Esophagus muscularis mucosa (tissue), 4 donors: ENCODE measurements around the gene PNMA1. TPM values are rescaled to one million over a fixed set of nuclear protein-coding genes. Genes with fewer than 3 reads are reported as not detected.

ENCODE experiments used
- DNase-seq: peaks from one replicate; pipeline ENCODE4 v3.0.0-alpha.2; 2017; ENCODE audit errors: extremely low spot score
- H3K27ac ChIP-seq, 4 donors: fragments of 200-600 bp; sonication (generic); replicated peaks in 1 of 4; 1 replicate in 3 of 4; 2 replicates in 1 of 4; pipeline ENCODE4 v1.5.1; 2016 to 2019; ENCODE audit warnings: mild to moderate bottlenecking in 1 of 4
- H3K27me3 ChIP-seq, 4 donors: fragments of 200-600 bp; sonication (generic); one replicate each; pipeline versions ENCODE4 v1.5.1 to v1.6.0; 2016 to 2019
- H3K36me3 ChIP-seq, 4 donors: fragments of 200-600 bp; sonication (generic); one replicate each; pipeline ENCODE4 v1.5.1; 2016 to 2019
- H3K4me1 ChIP-seq, 4 donors: fragments of 200-600 bp; sonication (generic); one replicate each; pipeline ENCODE4 v1.5.1; 2016 to 2019
- H3K4me3 ChIP-seq, 4 donors: fragments of 200-600 bp; sonication (generic); 1 replicate in 2 of 4; 2 replicates in 2 of 4; pipeline ENCODE4 v1.5.1; 2016 to 2019; ENCODE audit warnings: mild to moderate bottlenecking in 4 of 4, moderate library complexity in 1 of 4
- H3K9me3 ChIP-seq, 4 donors: fragments of 200-600 bp; sonication (generic); 1 replicate in 3 of 4; 2 replicates in 1 of 4; pipeline ENCODE4 v1.5.1; 2016 to 2019
- EP300 ChIP-seq: sonication (generic); formaldehyde crosslinking; IDR thresholded peaks from one replicate; pipeline ENCODE4 v1.6.1; 2017; ENCODE audit warnings: antibody characterized with exemption
- POLR2A ChIP-seq: fragments of 450-650 bp; IDR thresholded peaks from one replicate; pipeline ENCODE4 v1.6.1; 2017; ENCODE audit warnings: antibody characterized with exemption, moderate library complexity, mild to moderate bottlenecking, low read depth
- POLR2AphosphoS5 ChIP-seq, 2 donors: sonication (generic); formaldehyde crosslinking; IDR thresholded peaks; one replicate each; pipeline ENCODE4 v1.6.1; 2017; ENCODE audit warnings: antibody characterized with exemption in 2 of 2
- WGBS: methylation state at CpG from one replicate; pipeline ENCODE4 v1.1.5; 2018; 5-methylcytosine and 5-hydroxymethylcytosine counted together
- intact Hi-C: fragments of 100-400 bp; cut with DNase I; formaldehyde crosslinking; loops from one replicate; pipeline ENCODE4 v1.15.1; 2023
- total RNA-seq, 4 donors: library from RNA; depleted of rRNA; stranded (reverse); fragments of >200 nt; gene quantifications; one replicate each; pipeline versions ENCODE4 v1.1.0 to v1.2.1, GENCODE V29; 2016
- TF ChIP-seq, protein P1 (sequence below), 3 experiments: fragments of 200-600 bp in 2 of 3; fragments of 450-650 bp in 1 of 3; sonication (generic) in 2 of 3; IDR thresholded peaks; one replicate each; pipeline ENCODE4 v1.5.1; 2017 to 2019; ENCODE audit warnings: antibody characterized with exemption in 3 of 3, mild to moderate bottlenecking in 2 of 3, moderate library complexity in 1 of 3

PNMA1 gene
- total RNA-seq, 4 donors from 2014 or later: 34.8 to 74.2 (median 55.0) TPM

DNA sequence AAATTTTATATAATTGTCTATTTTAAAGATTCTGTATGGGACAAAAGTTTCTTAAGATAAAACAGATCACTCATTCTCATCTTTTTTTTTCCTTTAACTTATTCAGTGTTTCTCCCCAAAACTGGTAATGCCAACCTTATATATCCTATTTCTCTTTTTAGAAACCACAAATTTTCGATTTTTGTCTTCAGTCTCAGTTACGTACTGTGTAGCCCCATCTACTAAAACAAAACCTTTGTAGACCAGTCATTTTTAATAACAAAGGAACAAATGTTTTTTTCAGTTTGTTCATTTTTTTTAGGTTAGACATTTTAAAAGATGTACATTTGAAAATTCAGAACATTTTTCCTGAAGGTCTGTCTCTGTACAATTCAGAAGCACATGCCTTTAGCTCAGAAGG, 18.2 kb downstream of the PNMA1 start:
- no peaks in the 10 kb centered on the region for H3K4me1 ChIP-seq
- intact Hi-C loops: no loop called here
- WGBS: 93% methylated on average over 2 of the region's 2 CpGs
- no peaks in the 10 kb centered on the region for H3K9me3 ChIP-seq
- no peak overlapping the region for H3K4me3 ChIP-seq
- H3K36me3 ChIP-seq: peaks cover 0 to 54% (median 8%) of the 10 kb centered on the region in 4 donors
- no peaks in the 10 kb centered on the region for H3K27me3 ChIP-seq
- TF ChIP-seq, protein P1, sequence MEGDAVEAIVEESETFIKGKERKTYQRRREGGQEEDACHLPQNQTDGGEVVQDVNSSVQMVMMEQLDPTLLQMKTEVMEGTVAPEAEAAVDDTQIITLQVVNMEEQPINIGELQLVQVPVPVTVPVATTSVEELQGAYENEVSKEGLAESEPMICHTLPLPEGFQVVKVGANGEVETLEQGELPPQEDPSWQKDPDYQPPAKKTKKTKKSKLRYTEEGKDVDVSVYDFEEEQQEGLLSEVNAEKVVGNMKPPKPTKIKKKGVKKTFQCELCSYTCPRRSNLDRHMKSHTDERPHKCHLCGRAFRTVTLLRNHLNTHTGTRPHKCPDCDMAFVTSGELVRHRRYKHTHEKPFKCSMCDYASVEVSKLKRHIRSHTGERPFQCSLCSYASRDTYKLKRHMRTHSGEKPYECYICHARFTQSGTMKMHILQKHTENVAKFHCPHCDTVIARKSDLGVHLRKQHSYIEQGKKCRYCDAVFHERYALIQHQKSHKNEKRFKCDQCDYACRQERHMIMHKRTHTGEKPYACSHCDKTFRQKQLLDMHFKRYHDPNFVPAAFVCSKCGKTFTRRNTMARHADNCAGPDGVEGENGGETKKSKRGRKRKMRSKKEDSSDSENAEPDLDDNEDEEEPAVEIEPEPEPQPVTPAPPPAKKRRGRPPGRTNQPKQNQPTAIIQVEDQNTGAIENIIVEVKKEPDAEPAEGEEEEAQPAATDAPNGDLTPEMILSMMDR (IDR thresholded peaks at IDR 0.05): no peak
- no peak for TF ChIP-seq EP300
- no peak for DNase-seq
- no peak overlapping the region for H3K27ac ChIP-seq

GRCh38 chr14:73695082-73695481, 19.1 kb downstream of the PNMA1 start:
- H3K27me3 ChIP-seq: no peaks in the 10 kb centered on the region
- peaks cover 0 to 63% (median 12%) of the 10 kb centered on the region in 4 donors for H3K36me3 ChIP-seq
- no peak overlapping the region for H3K27ac ChIP-seq
- H3K4me3 ChIP-seq: no peak overlapping the region
- 100% methylated on average over 2 of the region's 2 CpGs for whole genome bisulfite sequencing
- no peak for TF ChIP-seq EP300
- TF ChIP-seq POLR2A: no peak
- TF ChIP-seq, protein P1 (IDR thresholded peaks at IDR 0.05): no peak
- TF ChIP-seq POLR2AphosphoS5 (IDR thresholded peaks at IDR 0.05): no peak
- no peaks in the 10 kb centered on the region for H3K4me1 ChIP-seq
- no peaks in the 10 kb centered on the region for H3K9me3 ChIP-seq
- intact Hi-C loops: no loop called here
- no peak for DNase-seq

- Histone ChIP-seq H3K4me3 (no peak overlapping the region), H3K27ac (no peak overlapping the region), H3K36me3 (peaks cover 0 to 69% (median 20%) of the 10 kb centered on the region in 4 donors), H3K27me3 (no peaks in the 10 kb centered on the region), H3K4me1 (no peaks in the 10 kb centered on the region), H3K9me3 (no peaks in the 10 kb centered on the region)
- DNase-seq: no peak
- WGBS: 98% methylated on average over 2 of the region's 2 CpGs
- TF ChIP-seq, protein P1 (IDR thresholded peaks at IDR 0.05): no peak
- TF ChIP-seq POLR2AphosphoS5 (IDR thresholded peaks at IDR 0.05): no peak
- no peak for TF ChIP-seq EP300
- TF ChIP-seq POLR2A: no peak
- intact Hi-C loops: no loop called here
These were observed 20.1 kb downstream of the PNMA1 start for GRCh38 chr14:73694083-73694482.

- no peak for DNase-seq
- Histone ChIP-seq H3K27me3 (no peaks in the 10 kb centered on the region), H3K27ac (no peak overlapping the region), H3K36me3 (peaks cover 4 to 53% (median 29%) of the 10 kb centered on the region in 4 donors), H3K9me3 (no peaks in the 10 kb centered on the region), H3K4me3 (no peak overlapping the region), H3K4me1 (no peaks in the 10 kb centered on the region)
- intact Hi-C loops: no loop called here
- 87% methylated on average over 3 of the region's 3 CpGs for WGBS
- no peak for TF ChIP-seq POLR2AphosphoS5 (IDR thresholded peaks at IDR 0.05)
- TF ChIP-seq, protein P1 (IDR thresholded peaks at IDR 0.05): no peak
- TF ChIP-seq EP300: no peak
- TF ChIP-seq POLR2A: no peak
These were observed 27.3 kb downstream of the PNMA1 start for GRCh38 chr14:73686901-73687300.

DNA sequence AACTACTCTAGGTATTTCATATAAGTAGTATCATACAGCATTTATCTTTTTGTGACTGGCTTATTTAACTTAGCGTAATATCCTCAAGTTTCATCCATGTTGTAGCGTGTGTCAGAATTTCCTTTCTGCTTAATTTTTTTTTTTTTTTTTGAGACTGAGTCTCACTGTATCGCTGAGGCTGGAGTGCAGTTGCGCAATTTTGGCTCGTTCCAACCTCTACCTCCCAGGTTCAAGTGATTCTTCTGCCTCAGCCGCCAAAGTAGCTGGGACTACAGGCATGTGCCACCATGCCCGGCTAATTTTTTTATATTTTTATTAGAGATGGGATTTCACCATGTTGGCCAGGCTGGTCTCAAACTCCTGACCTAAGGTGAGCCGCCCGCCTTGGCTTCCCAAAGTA, 28.9 kb downstream of the PNMA1 start:
- H3K9me3 ChIP-seq: no peaks in the 10 kb centered on the region
- no peak overlapping the region for H3K27ac ChIP-seq
- no peaks in the 10 kb centered on the region for H3K4me1 ChIP-seq
- DNase-seq: no peak
- intact Hi-C loops: no loop called here
- 94% methylated on average over 9 of the region's 9 CpGs for WGBS
- no peaks in the 10 kb centered on the region for H3K27me3 ChIP-seq
- peaks cover 4 to 37% (median 24%) of the 10 kb centered on the region in 4 donors for H3K36me3 ChIP-seq
- TF ChIP-seq POLR2AphosphoS5 (IDR thresholded peaks at IDR 0.05) (no peak), POLR2A (no peak), EP300 (no peak)
- TF ChIP-seq, protein P1 (IDR thresholded peaks at IDR 0.05): no peak
- H3K4me3 ChIP-seq: no peak overlapping the region
